PC-9 (cell line): ENCODE data around the gene VEZT.

Experiments used
- CTCF ChIP-seq: fragments of 200-600 bp; sonication (generic); conservative IDR thresholded peaks from 2 replicates; pipeline ENCODE4 v1.6.1; 2017; ENCODE audit warnings: mixed run types, antibody characterized with exemption, mild to moderate bottlenecking, moderate library complexity
- EZH2 ChIP-seq: fragments of 200-600 bp; sonication (generic); IDR thresholded peaks from 2 replicates; pipeline ENCODE4 v1.8.0; 2017; ENCODE audit warnings: antibody characterized with exemption, low read depth

GRCh38 chr12:95225645-95226212 lies 8.1 kb downstream of the VEZT start:
- no peak for TF ChIP-seq CTCF
- no peak for TF ChIP-seq EZH2
